HG02970 (cell line): ENCODE data around the gene PTPRZ1.

Experiments used
- ATAC-seq: cut with Tn5 transposase; IDR thresholded peaks from one replicate; pipeline ENCODE4 v1.9.1; 2021; ENCODE audit warnings: mild to moderate bottlenecking, moderate library complexity, moderate number of reproducible peaks; ENCODE audit not compliant: unreplicated experiment, low FRiP score

Gene PTPRZ1

GRCh38 chr7:121953164-121953563 lies 80.2 kb downstream of the PTPRZ1 start:
- no peak for ATAC-seq

GRCh38 chr7:121953601-121954000 lies 80.6 kb downstream of the PTPRZ1 start:
- no peak for ATAC-seq

DNA sequence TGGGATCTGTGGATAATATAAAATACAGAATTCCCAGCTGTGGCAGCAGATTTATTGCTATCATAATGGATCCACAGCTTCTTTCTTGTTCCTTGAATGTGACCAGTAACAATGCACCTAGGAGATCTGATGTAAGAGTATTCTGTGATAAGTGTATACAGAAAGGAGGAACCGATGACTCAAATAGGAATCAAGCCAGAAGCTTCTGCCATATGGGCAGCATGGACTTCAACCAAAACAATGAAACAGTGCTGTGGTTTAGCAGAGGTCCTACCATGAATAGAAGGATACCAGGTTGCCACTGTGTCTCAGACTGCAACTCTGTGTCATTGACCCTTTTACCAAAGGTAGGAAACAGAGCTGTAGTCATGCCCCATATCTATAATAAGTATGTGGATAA lies 81.8 kb downstream of the PTPRZ1 start:
- ATAC-seq: no peak

- no peak for ATAC-seq
These were observed 84.7 kb downstream of the PTPRZ1 start for GRCh38 chr7:121957626-121958025.

DNA sequence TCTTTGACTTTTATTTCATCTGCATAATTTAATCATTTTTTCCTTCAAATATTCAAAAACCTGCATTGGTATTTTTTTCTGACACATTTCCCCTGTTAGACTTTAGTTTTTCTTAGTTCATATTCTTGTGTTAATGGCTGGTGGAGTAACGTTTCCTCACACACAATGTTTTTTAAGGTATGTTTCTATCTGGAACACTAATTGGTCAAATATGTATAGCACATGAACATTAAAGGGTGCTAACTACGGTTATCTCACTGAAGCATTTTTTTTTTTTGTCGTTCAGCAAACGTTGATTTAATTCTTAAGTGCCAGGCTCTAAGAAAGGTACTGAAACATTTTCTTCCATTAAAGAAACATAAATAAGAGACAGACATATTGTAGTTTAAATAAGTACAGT lies 87.7 kb downstream of the PTPRZ1 start:
- ATAC-seq: no peak

DNA sequence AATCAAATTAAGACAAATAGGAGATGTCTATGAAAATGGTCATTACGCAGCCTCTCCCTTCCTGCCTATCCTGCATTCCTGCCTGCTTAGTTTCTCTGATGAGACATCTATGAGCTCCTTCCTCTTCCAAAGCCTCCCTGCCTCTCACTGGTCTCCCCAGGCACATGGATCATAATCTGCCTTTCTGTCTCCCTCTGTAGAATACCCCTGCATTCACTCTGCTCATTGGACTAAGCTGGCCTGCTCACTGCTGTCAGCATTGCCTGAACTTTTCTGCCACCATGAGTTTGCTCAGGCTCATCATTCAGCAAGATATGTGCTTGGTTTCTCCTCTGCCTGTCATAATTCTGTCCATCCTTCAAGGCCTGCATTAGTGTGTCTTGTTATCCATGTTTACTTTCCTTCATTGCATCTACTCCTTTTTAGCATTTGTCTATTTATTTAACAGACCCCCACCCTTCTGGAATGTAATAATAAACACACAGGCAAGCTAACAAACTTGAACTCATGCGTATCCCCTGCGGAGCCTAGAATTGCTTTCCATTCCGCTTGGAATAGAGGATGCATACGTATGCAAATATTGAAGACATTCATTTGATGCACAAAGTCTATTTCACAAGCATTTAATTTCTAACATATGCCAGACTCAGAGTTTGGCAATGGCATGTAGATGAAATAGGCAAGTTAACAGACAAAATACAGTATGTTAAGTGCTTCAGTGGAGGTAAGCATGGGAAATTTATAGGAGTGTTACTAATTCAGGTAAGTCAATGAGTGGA lies 88.3 kb downstream of the PTPRZ1 start:
- ATAC-seq: no peak

DNA sequence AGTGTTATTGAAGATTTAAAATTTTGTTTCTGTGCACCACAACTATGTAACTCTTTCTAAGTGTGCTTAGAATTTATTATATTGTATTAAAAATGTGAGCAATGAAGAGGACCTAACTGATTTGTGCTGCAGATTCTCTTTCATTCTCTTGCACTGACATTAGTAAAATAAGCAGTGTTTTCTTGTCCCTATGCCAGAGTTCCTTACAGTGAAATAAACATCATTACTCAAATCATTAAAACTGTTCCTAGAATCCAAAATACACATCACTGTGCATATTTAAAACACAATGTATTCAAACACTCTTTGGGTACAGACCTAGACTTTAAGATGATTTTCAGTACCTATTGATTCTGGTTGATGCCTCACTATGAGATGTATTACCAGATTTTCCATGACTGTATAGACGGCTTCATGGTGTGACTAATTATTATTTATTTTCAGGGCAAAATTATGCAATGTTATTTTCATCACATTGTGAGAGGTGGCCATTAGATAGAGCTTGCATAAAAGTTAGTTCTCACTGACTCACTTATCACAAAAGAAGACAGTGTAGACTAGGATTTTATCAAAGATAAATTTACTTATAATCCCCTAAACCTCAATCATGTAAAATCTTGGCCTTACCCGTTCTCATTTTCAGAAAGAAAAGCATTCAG lies 93.4 kb downstream of the PTPRZ1 start:
- ATAC-seq: no peak

DNA sequence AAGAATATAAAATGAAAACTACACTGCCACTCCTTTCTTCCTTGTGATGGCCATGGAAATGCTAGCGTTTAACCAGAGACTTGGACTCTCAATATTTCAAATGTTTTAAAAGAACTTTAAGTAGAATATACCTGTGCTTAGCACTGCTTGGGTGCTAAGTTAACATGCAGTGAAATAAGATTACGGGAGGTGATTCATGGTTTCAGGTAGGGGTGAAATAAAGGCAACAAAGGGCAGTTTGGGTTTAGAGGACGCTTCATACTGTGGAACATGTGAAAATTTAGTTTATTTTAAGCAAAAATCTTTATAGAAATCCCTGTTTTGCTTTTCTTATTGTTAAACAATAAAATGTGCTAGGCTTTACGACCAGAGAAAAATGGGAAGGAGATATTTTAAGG lies 94.0 kb downstream of the PTPRZ1 start:
- ATAC-seq: no peak

DNA sequence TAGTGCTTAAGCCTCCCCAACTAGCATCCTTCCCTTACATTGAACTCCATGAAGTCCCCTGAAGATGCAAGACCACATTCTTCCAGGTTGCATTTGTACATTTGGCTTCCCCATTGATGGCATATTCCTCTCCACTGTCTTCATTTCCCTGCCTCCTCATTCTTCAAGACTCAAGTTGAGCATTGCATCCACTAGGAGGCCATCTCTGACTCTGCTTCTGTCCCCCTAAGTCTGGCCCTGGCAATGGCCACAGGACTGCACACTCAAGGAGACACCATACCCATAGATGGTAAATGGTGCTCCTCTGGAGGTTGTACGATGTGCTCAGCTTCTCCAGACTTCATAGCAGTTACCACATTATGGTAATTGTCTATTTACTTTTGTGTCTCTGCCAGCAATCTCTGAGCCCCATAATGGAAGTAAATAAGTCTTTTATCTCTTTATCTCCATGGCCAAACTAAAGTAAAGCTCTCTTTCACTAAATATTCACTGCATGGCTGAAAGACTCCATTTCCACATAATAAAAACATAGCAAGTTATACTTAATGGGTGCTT lies 112.6 kb downstream of the PTPRZ1 start:
- ATAC-seq: no peak

DNA sequence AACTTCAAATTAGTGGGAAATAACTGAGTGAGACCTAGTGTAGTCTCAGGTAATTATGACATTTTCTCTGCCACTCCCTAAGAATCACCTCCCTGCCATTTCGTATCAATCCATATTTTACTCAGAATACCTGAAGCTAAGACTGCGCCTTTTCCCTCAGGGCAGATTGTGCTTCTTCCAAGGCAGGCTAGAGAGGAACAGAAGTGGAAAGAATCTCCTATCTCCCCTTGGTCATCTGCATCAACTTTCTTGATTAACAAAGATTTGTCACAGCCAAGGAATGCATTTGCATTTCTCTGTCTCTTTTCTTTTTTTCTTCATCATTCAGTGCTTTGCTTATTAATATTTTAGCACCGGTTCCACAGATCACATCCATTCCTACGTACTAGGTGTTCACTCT lies 119.1 kb downstream of the PTPRZ1 start:
- no peak for ATAC-seq

DNA sequence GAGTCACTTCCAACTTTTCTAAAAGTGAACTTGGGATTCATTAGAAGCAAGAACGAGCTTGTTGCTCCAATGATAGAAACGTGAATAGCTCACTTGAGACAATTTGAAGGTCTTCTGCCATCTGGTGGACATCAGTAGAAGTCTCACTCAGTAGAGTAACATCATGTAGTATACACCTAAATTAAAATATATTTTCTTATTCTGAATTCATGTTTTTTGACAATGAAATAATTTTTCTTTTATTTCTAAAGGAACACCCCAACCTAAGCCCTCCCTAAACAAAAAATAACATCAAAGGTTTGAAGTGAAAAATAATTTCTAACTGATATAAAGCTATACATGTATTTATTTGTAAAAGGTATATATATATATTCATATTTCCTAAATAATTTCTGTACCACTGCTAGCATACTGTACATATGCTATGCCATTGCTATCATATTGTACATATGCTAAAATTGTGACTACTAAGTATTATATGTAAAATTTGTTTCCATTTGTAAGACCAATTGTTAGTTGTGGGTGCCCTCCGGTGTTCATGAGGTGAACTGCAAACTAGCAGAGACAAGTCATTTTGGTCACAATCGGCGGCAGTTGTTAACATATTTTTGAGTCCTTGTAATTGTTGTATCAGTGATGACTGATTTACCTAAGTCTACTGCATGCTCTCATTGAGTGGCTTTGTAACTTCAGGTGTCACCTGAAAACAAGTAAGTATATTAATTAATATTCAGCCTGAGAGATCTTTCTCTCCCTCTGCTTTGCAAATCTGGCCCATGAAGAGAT lies 121.9 kb downstream of the PTPRZ1 start:
- peak; percentile 96 for ATAC-seq

GRCh38 chr7:122006687-122007086 lies 133.7 kb downstream of the PTPRZ1 start:
- ATAC-seq: no peak

GRCh38 chr7:122010116-122010515 lies 137.2 kb downstream of the PTPRZ1 start:
- ATAC-seq: no peak

GRCh38 chr7:122013065-122013464 lies 140.1 kb downstream of the PTPRZ1 start:
- ATAC-seq: no peak

DNA sequence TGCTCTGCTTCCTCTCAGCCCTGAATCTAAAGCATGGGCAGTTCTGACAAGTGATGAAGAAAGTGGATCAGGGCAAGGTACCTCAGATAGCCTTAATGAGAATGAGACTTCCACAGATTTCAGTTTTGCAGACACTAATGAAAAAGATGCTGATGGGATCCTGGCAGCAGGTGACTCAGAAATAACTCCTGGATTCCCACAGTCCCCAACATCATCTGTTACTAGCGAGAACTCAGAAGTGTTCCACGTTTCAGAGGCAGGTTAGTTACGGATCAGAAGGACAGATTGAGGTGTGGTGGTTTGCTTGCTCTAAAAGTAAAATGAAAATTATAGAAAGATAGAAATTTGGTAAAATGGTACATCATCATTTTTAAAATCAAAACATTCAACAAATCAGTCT lies 140.7 kb downstream of the PTPRZ1 start:
- ATAC-seq: no peak

GRCh38 chr7:122014697-122015096 lies 141.7 kb downstream of the PTPRZ1 start:
- no peak for ATAC-seq

DNA sequence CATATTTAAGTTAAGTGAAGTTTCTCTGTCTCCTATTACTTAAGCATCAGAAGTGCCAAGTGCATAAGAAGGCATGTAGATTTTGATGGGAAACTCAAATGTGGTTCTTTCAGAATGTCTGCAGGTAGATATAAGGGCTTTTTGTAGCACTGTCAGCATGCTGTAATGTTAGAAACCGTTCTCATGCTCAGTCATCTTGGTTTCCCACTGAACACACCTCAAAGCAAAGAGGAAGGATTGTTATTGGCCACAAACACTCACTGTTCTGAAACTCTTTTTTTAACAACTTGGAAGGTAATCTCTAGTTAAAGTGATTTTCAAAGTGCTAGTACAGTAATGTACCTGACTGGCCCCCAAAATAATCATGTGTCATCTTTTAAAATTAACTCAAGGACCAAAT lies 145.1 kb downstream of the PTPRZ1 start:
- ATAC-seq: no peak

- ATAC-seq: no peak
These were observed 154.1 kb downstream of the PTPRZ1 start for GRCh38 chr7:122027058-122027457.

- ATAC-seq: no peak
These were observed 160.7 kb downstream of the PTPRZ1 start for GRCh38 chr7:122033641-122034040.

- ATAC-seq: no peak
These were observed 162.9 kb downstream of the PTPRZ1 start for GRCh38 chr7:122035876-122036275.

- no peak for ATAC-seq
These were observed 165.2 kb downstream of the PTPRZ1 start for GRCh38 chr7:122038134-122038533.
